ENCODE results near the gene EXOC4.

- no peak for TF ChIP-seq GATA2 (IDR thresholded peaks at IDR 0.05; ENCODE audit: low read depth, low read length)
- TF ChIP-seq GATA3 (IDR thresholded peaks at IDR 0.05; ENCODE audit: low read depth, low read length): no peak
Measured at GRCh38 chr7:133746847-133747246, 494.0 kb downstream of the EXOC4 start.

Measured in SH-SY5Y (cell line).